Activated naive CD4-positive, alpha-beta T cell treated with anti-CD3 and anti-CD28 coated beads, Interleukin-2, amount 50 U/mL, for 16 hours (primary cell): ENCODE results near the gene TMEM101.
"Not testable (repeated sequence)": the region's sequence is repeated elsewhere in the genome, so short reads cannot be mapped to it uniquely, and the experiment has no call there.

Experiments
- DNase-seq: peaks from one replicate; pipeline ENCODE4 v3.0.0-alpha.2; 2020

TMEM101 gene

GRCh38 chr17:44023545-44024270, 8.9 kb upstream of the TMEM101 start:
- DNase-seq = no peak

GRCh38 chr17:44022246-44022645, 7.5 kb upstream of the TMEM101 start:
- no peak for DNase-seq

GRCh38 chr17:44021227-44021626, 6.5 kb upstream of the TMEM101 start:
- not testable (repeated sequence) for DNase-seq

GRCh38 chr17:44014133-44014436, 678 bp downstream of the TMEM101 start:
- DNase-seq = no peak

- no peak for DNase-seq
Observed at GRCh38 chr17:44012874-44013273, 1.9 kb downstream of the TMEM101 start.

DNA sequence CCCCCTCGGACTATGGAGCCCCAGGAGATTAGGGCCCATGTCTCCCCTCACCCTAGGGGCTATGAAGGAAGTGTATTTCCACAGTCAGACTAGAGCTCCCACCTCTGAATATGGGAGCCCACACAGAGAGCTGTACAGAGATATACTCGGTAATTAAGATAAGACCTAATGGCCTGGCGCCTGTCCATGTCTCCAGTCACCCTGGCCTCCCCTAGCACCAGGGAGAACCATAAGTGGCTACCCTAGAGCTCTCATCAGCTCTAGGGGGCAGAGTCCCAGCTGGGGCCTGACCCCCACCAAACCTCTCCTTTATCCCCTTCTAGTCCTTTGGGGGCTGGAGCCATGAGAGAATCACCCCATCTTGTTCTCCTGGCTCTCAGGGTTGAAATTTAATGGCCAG, 2.4 kb downstream of the TMEM101 start:
- DNase-seq = no peak

- DNase-seq = no peak
Observed at GRCh38 chr17:44011876-44012275, 2.9 kb downstream of the TMEM101 start.

DNA sequence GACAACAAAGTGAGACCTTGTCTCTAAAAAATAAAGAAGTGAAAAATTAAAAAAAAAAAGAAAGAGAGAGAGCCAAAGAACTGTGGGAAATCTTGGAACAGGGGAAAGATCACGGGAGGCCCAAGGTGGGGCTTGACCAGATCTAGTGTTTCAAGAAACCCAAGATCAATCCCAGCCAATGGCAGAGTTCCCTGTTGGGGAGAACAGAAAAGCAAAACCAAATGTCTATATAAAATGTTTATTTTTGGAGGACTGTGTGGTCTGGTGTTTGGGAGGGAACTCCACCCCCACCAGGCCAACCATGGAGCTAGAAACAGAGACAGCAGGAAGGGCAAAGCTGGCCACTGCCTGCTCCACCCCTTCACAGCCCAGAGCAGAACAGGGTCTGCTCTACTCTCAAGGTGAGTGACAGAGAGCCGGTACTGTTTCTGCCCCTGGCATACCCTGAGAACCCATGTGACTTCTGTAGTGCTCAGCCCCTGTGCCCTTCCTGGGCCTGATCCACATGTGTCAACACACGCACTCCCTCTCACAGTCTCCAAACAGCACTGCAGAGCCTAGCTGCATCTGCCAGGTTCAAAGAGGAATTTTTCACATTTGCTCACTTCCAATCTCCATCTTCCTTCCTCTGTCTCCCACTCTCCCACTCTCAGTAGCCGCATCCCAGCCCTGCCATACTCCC, 3.7 kb downstream of the TMEM101 start:
- DNase-seq = no peak

- no peak for DNase-seq
Observed at GRCh38 chr17:44008205-44008909, 6.4 kb downstream of the TMEM101 start.

GRCh38 chr17:44007346-44008204, 7.2 kb downstream of the TMEM101 start:
- no peak for DNase-seq

- DNase-seq = peak; percentile 96
Observed at GRCh38 chr17:44006598-44007345, 8.0 kb downstream of the TMEM101 start.

DNA sequence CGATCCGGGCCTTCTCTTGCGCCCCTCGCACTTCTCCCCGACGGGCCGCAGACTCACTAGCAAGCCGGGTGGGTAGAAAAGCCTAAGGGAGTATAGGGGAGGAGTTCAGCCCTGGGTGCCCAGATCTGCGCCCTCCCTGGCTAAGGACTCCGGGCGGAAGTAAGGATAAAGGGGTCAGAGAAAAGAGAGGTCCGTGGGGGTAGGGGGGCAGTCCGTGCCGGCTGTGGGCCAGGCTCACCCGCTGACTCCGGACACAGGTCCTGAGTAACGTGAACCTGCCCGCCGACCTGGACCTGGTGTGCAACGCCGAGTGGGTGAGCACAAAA, 8.5 kb downstream of the TMEM101 start:
- DNase-seq = peak; percentile 19

DNA sequence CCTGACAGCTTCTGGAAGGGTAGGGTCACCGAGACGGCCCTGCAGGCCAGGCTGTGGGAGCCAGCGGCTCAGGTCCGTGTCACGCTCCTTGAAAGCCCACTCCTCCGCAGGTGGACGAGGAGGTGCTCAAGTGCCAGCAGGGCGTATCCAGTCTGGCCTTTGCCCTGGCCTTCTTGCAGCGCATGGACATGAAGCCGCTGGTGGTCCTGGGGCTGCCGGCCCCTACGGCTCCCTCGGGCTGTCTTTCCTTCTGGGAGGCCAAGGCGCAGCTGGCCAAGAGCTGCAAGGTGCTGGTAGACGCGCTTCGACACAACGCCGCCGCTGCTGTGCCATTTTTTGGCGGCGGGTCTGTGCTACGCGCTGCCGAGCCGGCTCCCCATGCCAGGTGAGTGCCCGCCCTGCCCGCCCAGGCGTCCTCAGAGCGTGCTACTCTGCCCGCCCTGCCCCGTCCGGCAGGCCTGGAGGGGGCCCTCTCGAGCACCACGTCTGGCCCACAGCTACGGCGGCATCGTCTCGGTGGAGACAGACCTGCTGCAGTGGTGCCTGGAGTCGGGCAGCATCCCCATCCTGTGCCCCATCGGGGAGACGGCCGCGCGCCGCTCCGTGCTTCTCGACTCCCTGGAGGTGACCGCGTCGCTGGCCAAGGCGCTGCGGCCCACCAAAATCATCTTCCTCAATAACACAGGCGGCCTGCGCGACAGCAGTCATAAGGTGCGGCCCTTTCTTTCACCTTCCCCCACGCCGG, 9.1 kb downstream of the TMEM101 start:
- peak; percentile 27 for DNase-seq

DNA sequence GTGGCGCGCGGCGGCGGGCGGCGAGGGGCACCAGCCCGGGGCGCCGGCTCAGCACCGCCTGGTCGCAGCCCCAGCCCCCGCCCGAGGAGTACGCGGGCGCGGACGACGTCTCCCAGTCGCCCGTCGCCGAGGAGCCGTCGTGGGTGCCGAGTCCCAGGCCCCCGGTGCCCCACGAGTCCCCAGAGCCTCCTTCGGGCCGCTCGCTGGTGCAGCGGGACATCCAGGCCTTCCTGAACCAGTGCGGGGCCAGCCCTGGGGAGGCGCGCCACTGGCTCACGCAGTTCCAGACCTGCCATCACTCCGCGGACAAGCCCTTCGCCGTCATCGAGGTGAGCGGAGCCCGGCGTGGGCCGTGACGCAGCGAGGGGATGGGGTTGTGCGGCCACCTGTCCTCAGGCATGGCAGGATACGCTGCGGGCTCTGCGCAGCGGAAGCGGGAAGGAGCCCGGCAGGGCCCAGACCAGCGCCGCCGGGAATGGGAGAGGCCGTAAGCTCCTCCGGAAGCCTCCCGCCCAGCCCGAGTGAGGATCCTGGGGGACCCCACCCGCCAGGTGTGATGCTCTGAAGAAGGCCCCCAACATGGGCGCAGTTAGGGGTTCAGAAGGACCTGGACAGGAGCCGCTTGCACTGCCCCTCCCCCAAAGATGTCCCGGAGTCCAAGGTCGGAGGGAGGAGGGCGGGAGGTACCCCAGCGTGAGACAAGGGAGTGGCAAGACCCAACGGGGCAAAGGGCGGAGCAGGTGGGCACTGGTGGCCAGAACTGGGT, 9.8 kb downstream of the TMEM101 start:
- DNase-seq = peak; percentile 31

DNA sequence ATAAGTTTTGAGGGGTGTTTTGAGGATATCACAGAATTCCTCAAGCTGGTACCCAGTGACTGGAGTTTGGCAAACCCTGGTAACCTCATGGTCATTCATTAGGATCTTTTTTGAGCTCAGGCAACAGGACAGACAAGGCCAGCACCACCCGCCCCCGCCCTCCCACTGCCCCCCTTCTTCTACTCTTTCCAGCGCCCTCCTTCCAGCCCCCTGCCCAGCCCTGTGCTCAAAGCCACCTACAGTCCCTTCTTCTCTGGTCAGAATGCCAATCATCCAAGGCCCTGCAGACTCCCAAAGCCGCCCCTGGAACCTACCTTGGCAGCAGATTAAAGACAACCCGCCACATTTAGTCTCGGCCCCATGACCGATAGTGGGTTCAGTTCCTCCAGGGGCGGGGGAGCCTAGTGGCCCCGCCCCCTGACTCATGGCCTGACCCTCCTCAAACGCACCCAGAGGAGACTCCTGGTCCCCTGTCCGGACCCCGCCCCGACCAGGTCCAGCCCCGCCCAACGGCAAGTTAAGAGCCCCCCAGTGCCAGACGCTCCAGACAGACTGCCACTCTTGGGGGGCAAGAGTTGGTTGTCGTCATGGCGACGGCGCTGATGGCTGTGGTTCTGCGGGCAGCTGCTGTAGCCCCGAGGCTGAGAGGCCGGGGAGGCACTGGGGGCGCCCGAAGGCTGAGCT, 10.5 kb downstream of the TMEM101 start, which contains the start of gene NAGS:
Gene NAGS, plus strand, starts transcription at position 546 of the 684 bp plus-strand sequence. Its CDS starts 42 bp downstream, at position 588.
- DNase-seq = no peak

- no peak for DNase-seq
Observed at GRCh38 chr17:44002141-44002848, 12.5 kb downstream of the TMEM101 start.

GRCh38 chr17:44001461-44001920, 13.3 kb downstream of the TMEM101 start:
- DNase-seq = no peak

DNA sequence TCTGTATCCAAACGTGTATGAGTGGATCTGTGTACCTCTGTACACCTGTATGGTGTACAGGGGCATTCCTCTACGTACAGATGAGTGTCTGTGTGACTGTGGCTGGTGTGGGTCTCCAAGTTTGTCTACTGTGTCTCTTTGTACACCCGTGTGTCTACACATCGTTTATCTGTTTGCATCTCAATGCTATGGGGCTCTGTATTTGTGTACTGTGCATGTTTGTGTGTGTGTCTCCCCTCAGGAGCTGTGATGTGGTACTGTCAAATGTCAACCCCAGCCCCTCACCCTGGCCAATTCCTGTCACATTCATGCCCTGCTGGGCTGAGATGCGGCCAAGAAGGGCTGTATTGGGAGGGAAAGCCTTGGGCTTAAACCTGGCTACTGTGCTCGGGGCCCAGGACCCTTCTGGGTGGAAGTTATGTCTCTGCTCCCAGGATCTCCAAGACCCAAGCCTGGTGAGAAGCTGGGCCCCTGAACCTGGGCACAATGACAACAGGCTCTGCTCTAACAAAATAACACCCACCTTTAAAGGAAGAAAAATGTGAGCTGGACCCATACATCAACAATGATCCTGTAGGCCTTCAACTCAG, 13.8 kb downstream of the TMEM101 start:
- DNase-seq = no peak
